K562 (cell line): ENCODE measurements around the gene UQCC2. TPM values are rescaled to one million over a fixed set of nuclear protein-coding genes. Genes with fewer than 3 reads are reported as not detected.

Experiments
- ATAC-seq: fragments of 200-7000 bp; cut with Tn5 transposase; 3 replicates; pipeline ENCODE4 v1.9.1; 2020; ENCODE audit warnings: moderate library complexity
- BruUV-seq: library from RNA; stranded (reverse); fragments of 400-500 nt; replicated peaks from 2 replicates; lab custom pipeline; 2021; lab: Mats Ljungman, UMichigan
- CTCF ChIA-PET: fragments of 300-600 bp; formaldehyde crosslinking; extraction: SDS; loops from one replicate; lab custom pipeline; 2021; ENCODE audit warnings: low intra/inter-chr PET ratio; lab: Yijun Ruan, JAX
- POLR2A ChIA-PET: fragments of 300-600, 350-650 bp; sonication (Branson Sonifier 250); formaldehyde crosslinking; extraction: SDS; loops from one replicate; lab custom pipeline; 2021; ENCODE audit warnings: antibody characterized with exemption, inconsistent platforms; lab: Yijun Ruan, JAX
- DNase-seq, 4 experiments: peaks; one replicate each; pipeline versions ENCODE4 v3.0.0 to v3.0.0-alpha.2; 2011 to 2018; ENCODE audit warnings: low spot score in 3 of 4, mixed read lengths in 3 of 4; ENCODE audit errors: extremely low read depth in 1 of 4
- FAIRE-seq: peaks from 2 replicates; lab custom pipeline; 2011; peaks lifted over from hg19 to GRCh38; lab: Jason Lieb, UNC
- H2AFZ ChIP-seq: 2 replicates; pipeline ENCODE4 v1.6.0; 2011; ENCODE audit warnings: low read depth, low read length, control low read depth, inconsistent platforms
- H3K27ac ChIP-seq: fragments of 200-600 bp; 3 replicates; pipeline ENCODE4 v1.8.0; 2011; ENCODE audit warnings: low read depth, mild to moderate bottlenecking, control low read depth, inconsistent platforms, low read length, moderate library complexity, mixed read lengths; ENCODE audit errors: extremely low read depth
- H3K27me3 ChIP-seq, 2 experiments: fragments of 300-600 bp in 1 of 2; 2 replicates in 1 of 2; 3 replicates in 1 of 2; pipeline versions ENCODE4 v1.6.0 to v1.8.0; 2011; ENCODE audit warnings: inconsistent platforms in 2 of 2, low read length in 2 of 2, mild to moderate bottlenecking in 1 of 2, mixed read lengths in 1 of 2, moderate library complexity in 1 of 2; ENCODE audit not compliant: control insufficient read depth in 2 of 2, insufficient read depth in 2 of 2
- H3K36me3 ChIP-seq: fragments of 300-600 bp; 3 replicates; pipeline ENCODE4 v1.8.0; 2011; ENCODE audit warnings: mild to moderate bottlenecking, low read length, inconsistent platforms; ENCODE audit not compliant: control insufficient read depth, insufficient read depth
- H3K4me1 ChIP-seq, 2 experiments: fragments of 200-600 bp in 1 of 2; replicated peaks in 1 of 2; 2 replicates in 1 of 2; 3 replicates in 1 of 2; pipeline versions ENCODE4 v1.5.1 to v1.8.0; 2011; ENCODE audit warnings: inconsistent platforms in 2 of 2, low read length in 2 of 2, mild to moderate bottlenecking in 1 of 2, mixed read lengths in 1 of 2, moderate library complexity in 1 of 2; ENCODE audit not compliant: control insufficient read depth in 2 of 2, insufficient read depth in 2 of 2
- H3K4me2 ChIP-seq: 2 replicates; pipeline ENCODE4 v1.6.1; 2011; ENCODE audit warnings: low read length, control low read depth, inconsistent platforms, mixed read lengths; ENCODE audit not compliant: insufficient read depth
- H3K4me3 ChIP-seq: fragments of 200-600 bp; sonication (generic), shearing (Covaris generic); 2 replicates; pipeline ENCODE4 v1.5.1; 2016; ENCODE audit warnings: control low read depth, inconsistent platforms
- H3K79me2 ChIP-seq: fragments of 200-600 bp; 3 replicates; pipeline ENCODE4 v1.8.0; 2011; ENCODE audit warnings: low read length, inconsistent platforms; ENCODE audit not compliant: control insufficient read depth, insufficient read depth
- H3K9ac ChIP-seq, 2 experiments: 2 replicates each; pipeline versions ENCODE4 v1.6.0 to v1.6.1; 2011; ENCODE audit warnings: low read depth in 2 of 2, low read length in 2 of 2, control low read depth in 1 of 2, inconsistent platforms in 1 of 2, mild to moderate bottlenecking in 1 of 2, mixed read lengths in 1 of 2; ENCODE audit not compliant: insufficient read depth in 1 of 2
- H3K9me1 ChIP-seq: one replicate; pipeline ENCODE4 v1.6.0; 2011; ENCODE audit warnings: inconsistent platforms, mild to moderate bottlenecking, low read length, moderate library complexity; ENCODE audit not compliant: control insufficient read depth, insufficient read depth
- H3K9me3 ChIP-seq: replicated peaks from 2 replicates; pipeline ENCODE4 v1.5.1; 2011; ENCODE audit warnings: low read depth, low read length, inconsistent platforms; ENCODE audit not compliant: control insufficient read depth, insufficient read depth
- H4K20me1 ChIP-seq: replicated peaks from 2 replicates; pipeline ENCODE4 v1.6.1; 2011; ENCODE audit warnings: low read length, inconsistent platforms, mixed read lengths; ENCODE audit not compliant: control insufficient read depth, insufficient read depth
- ZFP36 ChIP-seq: fragments of 150-350 bp; IDR thresholded peaks from 2 replicates; pipeline ENCODE4 v1.6.1; 2018; ENCODE audit warnings: low read length, low read depth; ENCODE audit not compliant: partially characterized antibody
- WGBS: fragments of 100-300 bp; shearing (Covaris generic); methylation state at CpG from one replicate; pipeline ENCODE4 v1.1.6; 2016; ENCODE audit warnings: low coverage, mixed read lengths; ENCODE audit not compliant: insufficient coverage; ENCODE audit errors: missing lambda C conversion rate; 5-methylcytosine and 5-hydroxymethylcytosine counted together
- in situ Hi-C: fragments of 300-500 bp; cut with MboI; formaldehyde crosslinking; loops from 4 replicates; pipeline ENCODE4 v1.15.0; 2018; ENCODE audit warnings: inconsistent platforms, mixed read lengths
- intact Hi-C: fragments of 100-400 bp; cut with micrococcal nuclease; formaldehyde crosslinking; loops from 2 replicates; pipeline ENCODE4 v1.14.2; 2022
- polyA plus RNA-seq, 8 experiments: library from polyadenylated mRNA; depleted of rRNA in 4 of 8; stranded (reverse) in 5 of 8; unstranded in 3 of 8; fragments of >200 nt; fragmentation: Nextera tagmentation in 2 of 8; fragmentation: Illumina TruSeq in 1 of 8; extraction: Ambion mirVana in 2 of 8; extraction: Trizol in 1 of 8; gene quantifications; 2 replicates each; pipeline versions ENCODE4 v1.2.1 to v1.2.3, GENCODE V29; 2011 to 2014; ENCODE audit warnings: inconsistent platforms in 1 of 8, missing spikeins in 1 of 8
- total RNA-seq, 7 experiments: library from RNA; depleted of rRNA in 6 of 7; stranded (reverse); fragments of >200 nt in 6 of 7; fragmentation: Illumina TruSeq in 2 of 7; extraction: Trizol in 2 of 7; gene quantifications; 2 replicates each; pipeline versions ENCODE4 v1.2.1 to v1.2.3, GENCODE V29; 2011 to 2021; ENCODE audit warnings: low replicate concordance in 1 of 7
- TF ChIP-seq, protein P1 (sequence below): fragments of 450-650 bp; formaldehyde crosslinking; conservative IDR thresholded peaks from 2 replicates; pipeline ENCODE4 v1.4.0; 2022; ENCODE audit warnings: mild to moderate bottlenecking, missing genetic modification characterization

UQCC2 gene
- total and polyA plus RNA-seq, 9 of the 15 experiments (the other 6 are each of a cell fraction or from before 2014, with no cell fraction given) = 58.5 to 927 (median 158) TPM

DNA sequence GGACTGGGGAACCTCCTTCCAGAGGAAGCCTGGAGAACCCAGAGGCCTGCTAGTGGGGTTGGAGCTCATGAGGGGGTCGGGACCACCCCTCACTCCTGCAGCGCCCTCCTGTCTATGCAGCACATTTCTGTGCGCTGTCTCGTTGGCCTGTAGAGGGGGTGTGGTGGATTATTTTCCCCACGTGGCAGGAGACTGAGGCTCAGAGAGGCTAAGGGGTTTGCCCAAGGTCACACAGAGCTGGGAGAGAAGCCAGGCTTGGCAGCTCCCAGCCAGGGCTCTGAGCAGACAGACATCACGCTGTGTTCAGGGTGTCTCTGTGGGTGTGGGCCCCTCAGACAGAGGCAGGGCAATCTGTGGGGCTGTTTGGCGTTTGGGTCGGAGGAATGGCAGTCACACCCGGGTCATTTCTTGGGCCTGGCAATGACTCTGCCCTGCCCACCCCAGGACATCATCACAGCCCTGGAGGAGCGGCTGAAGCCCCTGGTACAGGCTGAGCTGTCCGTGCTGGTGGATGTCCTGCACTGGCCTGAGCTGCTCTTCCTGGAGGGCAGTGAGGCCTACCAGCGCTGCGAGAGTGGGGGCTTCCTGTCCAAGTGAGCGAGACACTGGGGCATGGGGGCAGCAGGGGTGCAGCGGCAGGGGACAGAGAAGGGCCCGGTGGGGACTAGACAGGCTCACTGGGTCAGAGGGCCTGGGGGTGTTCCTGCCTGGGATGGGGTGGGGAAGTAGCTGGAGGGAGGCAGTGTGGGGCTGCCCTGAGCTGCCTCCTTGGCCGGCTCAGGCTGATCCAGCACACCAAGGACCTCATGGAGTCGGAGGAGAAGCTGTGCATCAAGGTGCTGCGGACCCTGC, 27.7 kb downstream of the UQCC2 start:
- H3K27ac ChIP-seq = no peak overlapping the region
- in situ Hi-C loops = no loop called here
- H3K9me3 ChIP-seq = no peaks in the 10 kb centered on the region
- H3K9me1 ChIP-seq = no peaks in the 10 kb centered on the region
- TF ChIP-seq ZFP36 = peak; percentile 72
- TF ChIP-seq, protein P1, sequence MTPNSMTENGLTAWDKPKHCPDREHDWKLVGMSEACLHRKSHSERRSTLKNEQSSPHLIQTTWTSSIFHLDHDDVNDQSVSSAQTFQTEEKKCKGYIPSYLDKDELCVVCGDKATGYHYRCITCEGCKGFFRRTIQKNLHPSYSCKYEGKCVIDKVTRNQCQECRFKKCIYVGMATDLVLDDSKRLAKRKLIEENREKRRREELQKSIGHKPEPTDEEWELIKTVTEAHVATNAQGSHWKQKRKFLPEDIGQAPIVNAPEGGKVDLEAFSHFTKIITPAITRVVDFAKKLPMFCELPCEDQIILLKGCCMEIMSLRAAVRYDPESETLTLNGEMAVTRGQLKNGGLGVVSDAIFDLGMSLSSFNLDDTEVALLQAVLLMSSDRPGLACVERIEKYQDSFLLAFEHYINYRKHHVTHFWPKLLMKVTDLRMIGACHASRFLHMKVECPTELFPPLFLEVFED = no peak
- FAIRE-seq = no peak
- peaks cover 0 to 7% of the 10 kb centered on the region in 2 experiments; a peak in 1 of 5 replicates for H3K4me1 ChIP-seq
- intact Hi-C loops = no loop called here
- DNase-seq = no peak
- no peak overlapping the region for H3K4me3 ChIP-seq
- POLR2A ChIA-PET = interaction anchor here (1.2 to 1.5 kb wide), 2 partner anchors 11 to 17 kb away, joined by 4 to 5 read pairs; no protein-coding TSS in a partner anchor
- no peaks in the 10 kb centered on the region for H3K27me3 ChIP-seq
- no peaks in the 10 kb centered on the region for H3K79me2 ChIP-seq
- no peak overlapping the region for H2AFZ ChIP-seq
- no peaks in the 10 kb centered on the region for H4K20me1 ChIP-seq
- H3K9ac ChIP-seq = peak overlapping the region in 1 of 2 experiments; percentile 65; a peak in 2 of 4 replicates
- CTCF ChIA-PET = no interaction called here
- 82% methylated on average over 18 of the region's 19 CpGs for WGBS
- no peak overlapping the region for H3K4me2 ChIP-seq
- no peak for ATAC-seq
- no TSS peak for BruUV-seq
- peaks cover 90% of the 10 kb centered on the region; the same call in 2 of the 3 replicates for H3K36me3 ChIP-seq
